CD4-positive, alpha-beta T cell treated with Interleukin-17A for 4 hours (primary cell): ENCODE data around the gene ATP6V0D1.

ENCODE experiments used
- DNase-seq: peaks from one replicate; pipeline ENCODE4 v3.0.0-alpha.2; 2020; ENCODE audit warnings: mixed read lengths

The ATP6V0D1 gene

GRCh38 chr16:67389911-67390815 lies 90.8 kb downstream of the ATP6V0D1 start:
- DNase-seq = no peak

GRCh38 chr16:67388591-67388990 lies 92.4 kb downstream of the ATP6V0D1 start:
- no peak for DNase-seq

- no peak for DNase-seq
Observed at GRCh38 chr16:67388191-67388590, 92.8 kb downstream of the ATP6V0D1 start.
